Stomach smooth muscle (tissue), 2 donors: ENCODE measurements around the gene CHD1L.
"Not testable (repeated sequence)": the region's sequence is repeated elsewhere in the genome, so short reads cannot be mapped to it uniquely, and the experiment has no call there.

ENCODE experiments used
- H3K27ac ChIP-seq: one replicate; pipeline ENCODE4 v1.7.0; 2013; ENCODE audit warnings: mild to moderate bottlenecking, low read length, inconsistent platforms
- H3K27me3 ChIP-seq, 2 donors: one replicate each; pipeline ENCODE4 v1.7.0; 2013; ENCODE audit warnings: low read length in 2 of 2; ENCODE audit not compliant: insufficient read depth in 2 of 2, control insufficient read depth in 1 of 2
- H3K36me3 ChIP-seq, 2 donors: one replicate each; pipeline ENCODE4 v1.7.0; 2013; ENCODE audit warnings: low read length in 2 of 2; ENCODE audit not compliant: control insufficient read depth in 2 of 2, insufficient read depth in 2 of 2
- H3K4me1 ChIP-seq: one replicate; pipeline ENCODE4 v1.7.0; 2013; ENCODE audit warnings: low read length; ENCODE audit not compliant: control insufficient read depth, insufficient read depth
- H3K4me3 ChIP-seq, 2 donors: one replicate each; pipeline ENCODE4 v1.7.0; 2013; ENCODE audit warnings: low read length in 2 of 2
- H3K9ac ChIP-seq, 2 donors: one replicate each; pipeline ENCODE4 v1.7.0; 2013; ENCODE audit warnings: low read length in 2 of 2, mild to moderate bottlenecking in 1 of 2
- H3K9me3 ChIP-seq, 2 donors: one replicate each; pipeline ENCODE4 v1.7.0; 2013; ENCODE audit warnings: low read length in 2 of 2; ENCODE audit not compliant: control insufficient read depth in 2 of 2
- donor health status: healthy.
- donor health status: Pancreatic carcinoma.

The CHD1L gene

DNA sequence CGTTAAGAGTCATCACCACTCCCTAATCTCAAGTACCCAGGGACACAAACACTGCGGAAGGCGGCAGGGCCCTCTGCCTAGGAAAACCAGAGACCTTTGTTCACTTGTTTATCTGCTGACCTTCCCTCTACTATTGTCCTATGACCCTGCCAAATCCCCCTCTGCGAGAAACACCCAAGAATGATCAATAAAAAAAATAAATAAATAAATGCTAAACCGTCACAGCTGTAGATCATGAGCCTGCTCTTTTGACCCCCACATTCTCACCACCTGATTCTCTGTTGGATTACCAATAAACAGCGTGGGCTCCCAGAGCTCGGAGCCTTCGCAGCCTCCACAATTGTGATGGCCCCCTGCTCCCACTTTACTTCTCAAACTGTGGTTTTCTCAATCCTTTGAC is 8.6 kb upstream of the CHD1L start:
- H3K27ac ChIP-seq, H3K4me1 ChIP-seq, H3K27me3 ChIP-seq, H3K4me3 ChIP-seq, H3K9ac ChIP-seq, H3K36me3 ChIP-seq, H3K9me3 ChIP-seq: not testable (repeated sequence)

DNA sequence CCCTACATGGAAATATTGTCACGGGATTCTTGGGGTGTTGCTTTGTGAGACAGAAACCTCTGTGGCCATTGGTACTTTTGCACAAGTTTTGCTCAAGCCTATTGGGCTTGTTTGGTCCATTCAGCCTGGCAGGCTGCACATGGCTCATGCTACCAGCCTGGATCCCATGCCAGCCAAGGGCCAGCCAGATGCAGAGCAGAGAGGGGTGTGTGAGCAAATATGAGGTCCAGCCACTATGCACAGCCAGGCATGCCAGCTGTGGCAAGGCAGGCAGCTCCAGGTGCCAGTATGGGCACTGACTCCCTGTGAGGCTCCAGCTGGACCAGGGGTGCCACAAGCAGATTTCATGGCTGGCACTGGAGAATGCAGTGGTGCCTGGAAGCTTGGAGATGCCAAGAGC is 6.7 kb upstream of the CHD1L start:
- H3K27me3 ChIP-seq, result peaks cover 0 to 8% of the 10 kb centered on the region in 2 donors
- no peaks in the 10 kb centered on the region for H3K36me3 ChIP-seq
- no peaks in the 10 kb centered on the region for H3K4me1 ChIP-seq
- H3K9me3 ChIP-seq, result no peaks in the 10 kb centered on the region
- H3K4me3 ChIP-seq, result no peak overlapping the region
- H3K9ac ChIP-seq, result no peak overlapping the region
- H3K27ac ChIP-seq, result no peak overlapping the region

DNA sequence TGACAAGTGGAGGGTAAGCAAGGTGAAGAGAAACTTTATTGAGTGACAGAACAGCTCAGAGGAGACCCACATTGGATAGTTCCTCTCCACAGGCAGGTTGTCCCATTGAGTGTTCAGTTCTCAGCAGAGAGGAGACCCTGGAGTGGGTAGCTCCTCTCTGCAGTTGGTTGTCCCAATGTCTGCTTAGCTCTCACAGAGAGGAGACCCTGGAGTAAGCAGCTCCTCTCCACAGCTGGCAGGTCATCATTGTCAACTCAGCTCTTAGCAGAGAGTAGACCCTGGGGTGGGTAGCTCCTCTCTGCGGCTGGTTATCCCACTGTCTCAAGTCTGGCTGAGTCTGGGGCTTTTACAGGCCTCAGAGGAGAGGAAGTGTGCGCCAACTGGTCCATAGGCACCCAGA is 6.0 kb upstream of the CHD1L start:
- no peaks in the 10 kb centered on the region for H3K9me3 ChIP-seq
- peaks cover 0 to 8% of the 10 kb centered on the region in 2 donors for H3K27me3 ChIP-seq
- H3K4me1 ChIP-seq, result no peaks in the 10 kb centered on the region
- no peak overlapping the region for H3K9ac ChIP-seq
- no peak overlapping the region for H3K27ac ChIP-seq
- no peak overlapping the region for H3K4me3 ChIP-seq
- no peaks in the 10 kb centered on the region for H3K36me3 ChIP-seq

DNA sequence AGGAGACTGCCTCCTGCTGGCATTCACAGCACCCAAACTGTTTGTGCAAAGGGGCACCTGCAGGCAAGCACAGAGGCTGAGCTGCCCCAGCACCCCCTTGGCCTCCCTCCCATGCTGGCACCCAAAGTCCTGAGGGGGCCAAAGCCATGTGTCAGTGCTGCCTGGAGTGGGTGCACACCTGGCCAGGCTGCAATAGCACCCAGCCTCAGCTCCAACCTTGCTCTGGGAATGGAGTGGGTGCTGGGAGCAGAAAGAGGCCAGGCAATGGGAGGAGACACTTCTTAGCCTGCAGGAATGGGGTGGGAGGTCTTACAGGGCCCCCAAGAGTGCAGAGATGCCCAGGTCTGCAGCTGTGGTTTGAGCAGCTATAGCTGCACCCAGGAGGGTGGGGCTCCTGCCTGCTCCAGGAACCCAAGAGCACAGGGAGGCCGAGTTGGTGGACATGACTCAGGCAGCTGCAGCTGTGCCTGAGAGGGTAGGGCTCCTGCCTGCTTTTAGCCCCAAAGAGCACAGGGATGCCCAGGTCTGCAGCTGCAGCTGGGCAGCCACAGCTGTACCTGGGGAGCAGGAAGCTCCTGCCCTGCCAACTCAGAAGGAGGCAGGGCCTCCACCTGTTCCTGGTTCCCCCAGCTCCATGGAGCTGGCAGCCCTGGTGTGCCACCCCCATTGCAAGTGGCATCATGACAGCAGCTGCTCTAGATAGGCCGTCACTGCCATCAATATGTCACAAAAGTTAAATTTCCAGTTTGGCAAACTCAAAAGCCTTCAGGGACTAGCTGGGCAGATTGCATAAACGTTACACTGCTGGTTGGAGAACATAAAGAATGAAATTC is 5.3 kb upstream of the CHD1L start:
- Histone ChIP-seq H3K4me1 (no peaks in the 10 kb centered on the region), H3K27ac (no peak overlapping the region), H3K9me3 (no peaks in the 10 kb centered on the region), H3K36me3 (no peaks in the 10 kb centered on the region), H3K9ac (no peak overlapping the region), H3K27me3 (peaks cover 0 to 8% of the 10 kb centered on the region in 2 donors), H3K4me3 (no peak overlapping the region)

DNA sequence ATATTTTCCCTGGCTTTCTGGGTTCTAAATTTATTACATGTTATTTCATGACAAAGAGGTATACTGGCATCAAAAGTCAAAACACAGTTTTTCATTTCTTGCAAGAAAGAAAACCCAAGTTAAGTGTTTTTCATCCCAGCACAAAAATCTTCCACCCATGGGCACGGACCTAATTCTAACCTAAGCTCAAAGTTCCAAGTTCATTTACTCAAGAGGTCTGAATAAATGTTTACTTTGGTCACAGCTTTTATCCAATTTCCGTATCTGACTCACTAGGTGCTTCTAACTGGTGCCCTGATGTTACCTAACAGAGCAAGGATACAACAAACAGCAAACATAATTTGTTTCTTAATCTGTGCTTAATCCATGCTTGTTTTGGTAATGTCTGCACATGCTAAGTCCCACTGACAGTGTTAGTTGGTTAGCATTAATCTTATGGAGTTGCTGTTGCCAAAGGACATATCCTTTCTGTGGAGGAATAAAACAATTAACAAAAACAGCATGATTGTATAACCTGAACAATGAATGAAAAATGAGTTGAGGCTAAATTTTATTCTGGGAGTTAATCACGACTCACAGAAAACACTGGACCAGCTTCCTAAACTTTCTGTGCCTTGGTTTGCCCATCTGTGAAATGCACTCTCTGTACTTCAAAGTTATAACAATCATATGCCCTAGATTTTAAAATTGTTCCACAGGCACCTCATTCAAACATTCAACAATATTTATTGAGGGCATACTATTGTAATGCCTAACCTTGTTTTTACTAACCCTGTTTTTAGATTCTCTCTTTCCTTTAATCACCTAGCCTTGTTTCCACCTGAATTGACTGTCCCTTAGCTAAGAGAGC is 4.2 kb upstream of the CHD1L start:
- no peaks in the 10 kb centered on the region for H3K36me3 ChIP-seq
- no peaks in the 10 kb centered on the region for H3K4me1 ChIP-seq
- H3K27ac ChIP-seq, result no peak overlapping the region
- peaks cover 0 to 8% of the 10 kb centered on the region in 2 donors for H3K27me3 ChIP-seq
- no peak overlapping the region for H3K4me3 ChIP-seq
- H3K9me3 ChIP-seq, result no peaks in the 10 kb centered on the region
- H3K9ac ChIP-seq, result no peak overlapping the region

DNA sequence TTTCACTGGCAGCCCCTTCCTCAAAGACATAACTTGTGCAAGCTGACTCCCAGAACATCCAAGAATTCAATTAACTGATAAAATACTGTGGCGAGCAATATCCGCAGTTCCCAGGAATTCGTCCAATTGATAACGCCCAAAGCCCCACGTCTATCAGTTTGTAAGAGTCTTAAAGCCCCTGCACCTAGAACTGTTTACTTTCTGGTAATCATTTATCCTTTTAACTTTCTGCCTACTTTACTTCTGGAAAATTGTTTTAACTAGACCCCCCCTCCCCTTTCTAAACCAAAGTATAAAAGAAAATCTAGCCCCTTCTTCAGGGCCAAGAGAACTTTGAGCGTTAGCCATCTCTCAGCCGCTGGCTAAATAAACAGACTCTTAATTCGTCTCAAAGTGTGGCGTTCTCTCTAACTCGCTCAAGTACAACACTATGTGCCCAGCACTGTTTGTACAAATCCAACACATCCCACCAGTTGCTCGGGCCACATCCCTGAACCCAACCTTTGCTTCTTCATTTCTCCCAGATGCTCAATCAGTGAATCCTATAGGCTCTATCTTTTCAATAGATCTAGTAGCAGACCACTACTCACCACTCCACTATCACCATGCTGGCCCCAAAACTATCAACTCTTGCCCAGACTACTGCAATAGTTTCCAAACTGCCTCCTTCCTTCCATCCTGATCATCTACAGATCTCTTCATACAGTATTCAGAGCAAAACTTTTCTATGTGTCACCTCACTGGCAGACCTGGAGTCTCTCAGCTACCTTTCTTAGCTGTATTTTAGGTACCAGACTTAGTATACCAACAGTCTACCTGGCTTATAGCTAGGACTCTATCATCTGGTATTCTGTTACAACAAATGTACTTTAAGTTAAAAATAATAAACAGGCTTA is 3.3 kb upstream of the CHD1L start:
- Histone ChIP-seq H3K9me3 (no peaks in the 10 kb centered on the region), H3K27me3 (peaks cover 0 to 8% of the 10 kb centered on the region in 2 donors), H3K9ac (no peak overlapping the region), H3K4me3 (no peak overlapping the region), H3K27ac (no peak overlapping the region), H3K36me3 (no peaks in the 10 kb centered on the region), H3K4me1 (no peaks in the 10 kb centered on the region)

DNA sequence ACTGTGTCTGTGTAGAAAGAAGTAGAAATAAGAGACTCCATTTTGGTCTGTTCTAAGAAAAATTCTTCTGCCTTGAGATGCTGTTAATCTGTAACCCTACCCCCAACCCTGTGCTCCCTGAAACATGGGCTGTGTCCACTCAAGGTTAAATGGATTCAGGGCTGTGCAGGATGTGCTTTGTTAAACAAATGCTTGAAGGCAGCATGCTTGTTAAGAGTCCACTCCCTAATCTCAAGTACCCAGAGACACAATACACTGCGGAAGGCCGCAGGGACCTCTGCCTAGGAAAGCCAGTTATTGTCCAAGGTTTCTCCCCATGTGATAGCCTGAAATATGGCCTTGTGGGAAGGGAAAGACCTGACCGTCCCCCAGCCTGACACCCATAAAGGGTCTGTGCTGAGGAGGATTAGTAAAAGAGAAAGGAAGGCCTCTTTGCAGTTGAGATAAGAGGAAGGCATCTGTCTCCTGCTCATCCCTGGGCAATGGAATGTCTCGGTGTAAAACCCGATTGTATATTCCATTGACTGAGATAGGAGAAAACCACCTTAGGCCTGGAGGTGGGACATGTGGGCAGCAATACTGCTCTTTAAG is 2.3 kb upstream of the CHD1L start:
- H3K27me3 ChIP-seq, H3K9ac ChIP-seq, H3K9me3 ChIP-seq, H3K4me1 ChIP-seq, H3K4me3 ChIP-seq, H3K27ac ChIP-seq, H3K36me3 ChIP-seq: not testable (repeated sequence)

DNA sequence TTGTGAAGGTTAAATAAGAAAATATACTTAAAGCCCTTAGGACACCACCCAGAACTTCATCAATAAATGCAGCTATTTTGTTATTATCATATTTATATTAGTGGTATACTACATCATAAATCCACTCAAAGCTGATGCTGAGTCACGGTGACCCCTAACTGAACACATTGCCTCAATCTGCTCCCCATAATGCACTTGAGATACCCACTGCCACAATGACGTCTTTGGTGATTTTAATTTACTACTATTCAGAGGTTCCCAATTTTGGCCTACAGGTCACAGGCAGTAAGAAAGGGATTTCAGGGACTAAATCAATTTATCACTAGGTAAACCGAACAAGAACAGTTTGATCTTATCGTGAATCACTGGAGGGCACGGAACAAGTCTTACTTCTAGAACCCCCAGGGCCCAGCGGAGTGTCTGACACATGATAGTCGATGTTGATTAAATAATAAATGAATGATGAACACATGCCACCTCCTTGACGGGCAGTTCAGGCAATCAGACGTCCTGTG is 493 bp upstream of the CHD1L start:
- Histone ChIP-seq H3K4me3 (peak overlapping the region; percentile 85 to 96), H3K27ac (peak overlapping the region; percentile 78)

DNA sequence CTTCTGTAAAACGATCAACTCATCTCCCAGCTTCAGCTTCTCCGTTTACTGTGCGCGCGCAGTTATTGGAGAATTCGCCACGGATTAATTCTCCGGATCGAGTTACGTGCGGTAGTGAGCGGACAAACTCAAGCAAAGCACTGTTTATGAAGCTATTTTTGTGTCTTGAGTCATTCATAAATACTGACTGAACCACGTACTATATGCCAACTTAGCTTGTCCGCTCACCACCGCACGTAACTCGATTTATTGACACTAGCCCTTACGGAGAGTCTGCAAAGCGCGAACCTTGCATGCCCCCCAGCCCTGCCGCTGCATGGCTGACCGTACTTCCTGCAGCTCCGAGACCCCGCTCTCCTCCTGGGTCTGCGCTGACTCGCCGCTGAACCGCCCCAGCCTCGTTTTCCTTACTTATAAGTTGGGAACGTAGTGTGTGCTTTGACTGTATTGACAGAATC is 773 bp downstream of the CHD1L start:
- no peaks in the 10 kb centered on the region for H3K4me1 ChIP-seq
- H3K27me3 ChIP-seq, result no peaks in the 10 kb centered on the region
- peak overlapping the region; percentile 78 for H3K27ac ChIP-seq
- H3K36me3 ChIP-seq, result no peaks in the 10 kb centered on the region
- peak overlapping the region; percentile 78 to 81 for H3K9ac ChIP-seq
- peak overlapping the region; percentile 85 to 96 for H3K4me3 ChIP-seq
- no peaks in the 10 kb centered on the region for H3K9me3 ChIP-seq

More for the DNA sequence above, 493 bp upstream of the CHD1L start:
- Histone ChIP-seq H3K27me3 (no peaks in the 10 kb centered on the region), H3K9ac (peak overlapping the region; percentile 77 to 81), H3K4me1 (no peaks in the 10 kb centered on the region), H3K36me3 (no peaks in the 10 kb centered on the region), H3K9me3 (no peaks in the 10 kb centered on the region)

DNA sequence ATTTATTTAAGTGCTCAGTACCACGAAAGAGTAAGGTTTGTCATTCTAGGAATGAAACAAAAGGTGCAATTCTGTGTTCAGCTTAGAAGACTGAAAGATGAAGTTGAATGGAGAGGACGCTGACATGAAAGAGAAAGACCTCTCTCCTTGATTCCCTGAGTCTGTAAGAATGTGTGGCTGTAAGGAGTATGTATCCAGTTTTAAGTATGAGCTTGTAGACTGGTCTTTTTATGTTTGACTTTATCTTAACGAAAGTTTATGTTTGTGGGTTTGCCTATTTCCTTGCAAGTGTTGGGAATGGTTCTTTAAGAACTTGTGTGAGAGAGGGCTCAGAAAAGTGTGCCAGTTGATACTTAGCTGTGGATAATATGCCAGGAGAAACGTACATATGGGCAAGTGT is 1.4 kb downstream of the CHD1L start:
- H3K9me3 ChIP-seq, result no peaks in the 10 kb centered on the region
- no peaks in the 10 kb centered on the region for H3K4me1 ChIP-seq
- H3K27me3 ChIP-seq, result no peaks in the 10 kb centered on the region
- no peaks in the 10 kb centered on the region for H3K36me3 ChIP-seq
- H3K9ac ChIP-seq, result peak overlapping the region; percentile 0 to 81
- no peak overlapping the region for H3K27ac ChIP-seq
- H3K4me3 ChIP-seq, result peak overlapping the region; percentile 85 to 96
